ENCODE measurements around the gene RNASET2. TPM values are rescaled to one million over a fixed set of nuclear protein-coding genes. Genes with fewer than 3 reads are reported as not detected.
A peak's percentile ranks its signal among the peaks of the same experiment; 100 is the strongest.

RNASET2 gene
- total RNA-seq, 1 donor from 2014 or later, result 28.9 TPM

- no peak for TF ChIP-seq CTCF (IDR thresholded peaks at IDR 0.05)
- TF ChIP-seq EZH2 (IDR thresholded peaks at IDR 0.05), result no peak
- no peak for TF ChIP-seq EZH2phosphoT487 (IDR thresholded peaks at IDR 0.05)
Observed at GRCh38 chr6:166936079-166936787, 20.1 kb downstream of the RNASET2 start.

GRCh38 chr6:166935353-166935752 is 21.0 kb downstream of the RNASET2 start:
- H3K27me3 ChIP-seq, result no peaks in the 10 kb centered on the region
- TF ChIP-seq EZH2 (IDR thresholded peaks at IDR 0.05) (no peak), CTCF (IDR thresholded peaks at IDR 0.05) (no peak), EZH2phosphoT487 (IDR thresholded peaks at IDR 0.05) (no peak)
- Mint-ChIP-seq H3K4me1 (peaks cover 20% of the 10 kb centered on the region), H3K36me3 (peaks cover 18% of the 10 kb centered on the region), H3K27me3 (ENCODE audit: insufficient read depth, low read depth) (no peaks in the 10 kb centered on the region), H3K9me3 (no peaks in the 10 kb centered on the region), H3K4me3 (no peak overlapping the region), H3K27ac (no peak overlapping the region)
- no peaks in the 10 kb centered on the region for H4K20me1 ChIP-seq (ENCODE audit: low read depth)
- H3K4me3 ChIP-seq, result no peak overlapping the region
- no peak for DNase-seq (ENCODE audit: low spot score)
- H3K9me3 ChIP-seq (ENCODE audit: low read depth), result no peaks in the 10 kb centered on the region
- H3K36me3 ChIP-seq, result no peaks in the 10 kb centered on the region
- no peak overlapping the region for H3K4me2 ChIP-seq
- H3K9ac ChIP-seq, result no peak overlapping the region
- H3K79me2 ChIP-seq (ENCODE audit: low read depth), result no peaks in the 10 kb centered on the region
- H2AFZ ChIP-seq (replicated peaks), result no peak overlapping the region
- peaks cover 7% of the 10 kb centered on the region for H3K4me1 ChIP-seq
- no peaks in the 10 kb centered on the region for H3F3A ChIP-seq (ENCODE audit: low read depth)
- H3K27ac ChIP-seq, result no peak overlapping the region

More at GRCh38 chr6:166936079-166936787, 20.1 kb downstream of the RNASET2 start:
- Histone ChIP-seq H3K79me2 (ENCODE audit: low read depth) (no peaks in the 10 kb centered on the region), H3K36me3 (no peaks in the 10 kb centered on the region), H3K4me2 (no peak overlapping the region), H3K9me3 (ENCODE audit: low read depth) (no peaks in the 10 kb centered on the region), H3K9ac (no peak overlapping the region), H3F3A (ENCODE audit: low read depth) (no peaks in the 10 kb centered on the region), H3K4me1 (peaks cover 7% of the 10 kb centered on the region), H3K27me3 (no peaks in the 10 kb centered on the region), H3K4me3 (no peak overlapping the region), H2AFZ (replicated peaks) (no peak overlapping the region), H4K20me1 (ENCODE audit: low read depth) (no peaks in the 10 kb centered on the region), H3K27ac (no peak overlapping the region)
- H3K4me3 Mint-ChIP-seq, result no peak overlapping the region
- H3K27me3 Mint-ChIP-seq (ENCODE audit: insufficient read depth, low read depth), result no peaks in the 10 kb centered on the region
- H3K36me3 Mint-ChIP-seq, result peaks cover 15% of the 10 kb centered on the region
- H3K4me1 Mint-ChIP-seq, result peaks cover 20% of the 10 kb centered on the region
- DNase-seq (ENCODE audit: low spot score), result no peak
- no peaks in the 10 kb centered on the region for H3K9me3 Mint-ChIP-seq
- peak overlapping the region; percentile 69 for H3K27ac Mint-ChIP-seq

- Histone ChIP-seq H3F3A (ENCODE audit: low read depth) (no peaks in the 10 kb centered on the region), H3K9me3 (ENCODE audit: low read depth) (no peaks in the 10 kb centered on the region), H3K79me2 (ENCODE audit: low read depth) (no peaks in the 10 kb centered on the region), H3K36me3 (no peaks in the 10 kb centered on the region), H4K20me1 (ENCODE audit: low read depth) (no peaks in the 10 kb centered on the region), H3K27ac (no peak overlapping the region), H3K4me1 (peaks cover 12% of the 10 kb centered on the region), H2AFZ (replicated peaks) (no peak overlapping the region), H3K9ac (no peak overlapping the region), H3K27me3 (no peaks in the 10 kb centered on the region), H3K4me2 (no peak overlapping the region), H3K4me3 (no peak overlapping the region)
- Mint-ChIP-seq H3K4me1 (peaks cover 19% of the 10 kb centered on the region), H3K4me3 (no peak overlapping the region), H3K27me3 (ENCODE audit: insufficient read depth, low read depth) (no peaks in the 10 kb centered on the region), H3K9me3 (no peaks in the 10 kb centered on the region), H3K27ac (no peak overlapping the region), H3K36me3 (peaks cover 16% of the 10 kb centered on the region)
- DNase-seq (ENCODE audit: low spot score), result no peak
- TF ChIP-seq CTCF (IDR thresholded peaks at IDR 0.05) (no peak), EZH2phosphoT487 (IDR thresholded peaks at IDR 0.05) (no peak), EZH2 (IDR thresholded peaks at IDR 0.05) (no peak)
Observed at GRCh38 chr6:166934174-166934573, 22.2 kb downstream of the RNASET2 start.

All from neural progenitor cell (in vitro differentiated cells).